Measurements from ENCODE around the gene CFAP251.
"Not testable (repeated sequence)": the region's sequence is repeated elsewhere in the genome, so short reads cannot be mapped to it uniquely, and the experiment has no call there.

Gene CFAP251

DNA sequence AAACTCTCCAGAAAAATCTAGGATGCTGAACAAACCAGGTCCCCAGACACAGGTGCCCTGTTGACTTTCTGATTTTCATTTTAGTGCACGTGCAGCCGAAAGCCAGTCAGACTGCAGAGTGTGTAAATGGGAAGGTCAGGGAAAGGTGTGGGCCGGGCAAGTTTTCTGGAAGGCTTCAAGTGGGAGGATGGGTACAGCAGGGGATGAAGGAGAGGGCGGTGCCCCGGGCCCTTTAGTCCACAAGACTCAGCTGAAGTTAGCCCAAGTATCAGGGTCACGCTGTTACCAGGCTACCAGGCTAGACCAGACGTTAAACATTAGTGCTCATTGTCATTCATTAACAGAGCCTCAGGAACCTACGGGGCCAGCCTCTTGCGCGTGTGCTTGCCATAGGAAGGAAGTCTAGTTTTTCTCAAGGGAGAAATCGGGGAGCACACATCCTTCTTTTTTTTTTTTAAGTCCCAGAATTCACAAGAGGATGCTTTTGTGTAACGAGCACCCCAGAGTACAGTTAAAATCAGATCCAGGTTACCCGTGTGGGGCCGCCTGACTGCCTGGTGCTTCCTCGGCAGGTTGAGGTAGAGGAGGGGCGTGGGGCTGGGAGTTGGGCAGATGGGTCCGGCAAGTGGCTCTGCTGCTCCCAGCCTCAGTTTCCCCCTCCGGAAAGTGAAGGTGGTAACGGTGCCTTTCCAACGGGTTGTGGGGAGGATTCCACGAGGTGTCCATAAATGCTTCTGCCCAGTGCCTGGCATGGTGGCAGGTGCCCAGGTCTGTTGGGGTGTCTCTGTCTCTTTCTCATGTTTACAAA, 122.4 kb downstream of the CFAP251 start:
- no peaks in the 10 kb centered on the region for H3K27me3 ChIP-seq
- TF ChIP-seq, protein P1, sequence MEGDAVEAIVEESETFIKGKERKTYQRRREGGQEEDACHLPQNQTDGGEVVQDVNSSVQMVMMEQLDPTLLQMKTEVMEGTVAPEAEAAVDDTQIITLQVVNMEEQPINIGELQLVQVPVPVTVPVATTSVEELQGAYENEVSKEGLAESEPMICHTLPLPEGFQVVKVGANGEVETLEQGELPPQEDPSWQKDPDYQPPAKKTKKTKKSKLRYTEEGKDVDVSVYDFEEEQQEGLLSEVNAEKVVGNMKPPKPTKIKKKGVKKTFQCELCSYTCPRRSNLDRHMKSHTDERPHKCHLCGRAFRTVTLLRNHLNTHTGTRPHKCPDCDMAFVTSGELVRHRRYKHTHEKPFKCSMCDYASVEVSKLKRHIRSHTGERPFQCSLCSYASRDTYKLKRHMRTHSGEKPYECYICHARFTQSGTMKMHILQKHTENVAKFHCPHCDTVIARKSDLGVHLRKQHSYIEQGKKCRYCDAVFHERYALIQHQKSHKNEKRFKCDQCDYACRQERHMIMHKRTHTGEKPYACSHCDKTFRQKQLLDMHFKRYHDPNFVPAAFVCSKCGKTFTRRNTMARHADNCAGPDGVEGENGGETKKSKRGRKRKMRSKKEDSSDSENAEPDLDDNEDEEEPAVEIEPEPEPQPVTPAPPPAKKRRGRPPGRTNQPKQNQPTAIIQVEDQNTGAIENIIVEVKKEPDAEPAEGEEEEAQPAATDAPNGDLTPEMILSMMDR (IDR thresholded peaks at IDR 0.05; ENCODE audit: low read depth, low read length) = no peak
- H3K4me3 ChIP-seq (ENCODE audit: low read depth, low read length) = no peak overlapping the region
- H3K9me3 ChIP-seq = no peaks in the 10 kb centered on the region
- H3K4me1 ChIP-seq = no peaks in the 10 kb centered on the region
- H3K36me3 ChIP-seq = peaks cover 64% of the 10 kb centered on the region
- DNase-seq = no peak

- H3K9me3 ChIP-seq; H3K27me3 ChIP-seq; H3K4me1 ChIP-seq; H3K4me3 ChIP-seq (ENCODE audit: low read depth, low read length); DNase-seq: not testable (repeated sequence)
- H3K36me3 ChIP-seq = peaks cover 61% of the 10 kb centered on the region
Measured at GRCh38 chr12:122041458-122041857, 123.1 kb downstream of the CFAP251 start.

GRCh38 chr12:122042910-122043309, 124.5 kb downstream of the CFAP251 start:
- H3K36me3 ChIP-seq = peaks cover 53% of the 10 kb centered on the region
- H3K4me1 ChIP-seq = no peaks in the 10 kb centered on the region
- no peak for DNase-seq
- TF ChIP-seq, protein P1 (IDR thresholded peaks at IDR 0.05; ENCODE audit: low read depth, low read length) = no peak
- no peak overlapping the region for H3K4me3 ChIP-seq (ENCODE audit: low read depth, low read length)
- no peaks in the 10 kb centered on the region for H3K9me3 ChIP-seq
- H3K27me3 ChIP-seq = no peaks in the 10 kb centered on the region

DNA sequence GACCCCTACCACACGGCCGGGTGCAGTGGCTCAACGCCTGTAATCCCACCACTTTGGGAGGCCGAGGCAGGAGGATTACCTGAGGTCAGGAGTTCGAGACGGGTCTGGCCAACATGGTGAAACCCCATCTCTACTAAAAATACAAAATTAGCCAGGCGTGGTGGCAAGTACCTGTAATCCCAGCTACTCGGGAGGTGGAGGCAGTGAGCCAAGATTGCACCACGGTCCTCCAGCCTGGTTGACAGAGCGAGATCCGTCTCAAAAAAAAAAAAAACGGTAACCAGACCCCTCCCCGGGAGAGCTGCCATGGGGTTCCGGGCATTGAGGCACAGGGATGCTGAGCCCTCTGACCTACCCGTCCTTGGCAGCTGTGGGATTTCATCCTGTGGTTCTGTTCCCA, 125.1 kb downstream of the CFAP251 start:
- Histone ChIP-seq H3K27me3 (no peaks in the 10 kb centered on the region), H3K4me1 (no peaks in the 10 kb centered on the region), H3K9me3 (no peaks in the 10 kb centered on the region), H3K4me3 (ENCODE audit: low read depth, low read length) (no peak overlapping the region), H3K36me3 (peaks cover 52% of the 10 kb centered on the region)
- TF ChIP-seq, protein P1 (IDR thresholded peaks at IDR 0.05; ENCODE audit: low read depth, low read length) = no peak
- no peak for DNase-seq

GRCh38 chr12:122045262-122045661, 126.9 kb downstream of the CFAP251 start:
- Histone ChIP-seq H3K4me3 (ENCODE audit: low read depth, low read length) (no peak overlapping the region), H3K36me3 (peaks cover 51% of the 10 kb centered on the region), H3K27me3 (no peaks in the 10 kb centered on the region), H3K4me1 (no peaks in the 10 kb centered on the region), H3K9me3 (no peaks in the 10 kb centered on the region)
- TF ChIP-seq, protein P1 (IDR thresholded peaks at IDR 0.05; ENCODE audit: low read depth, low read length) = no peak
- DNase-seq = no peak

DNA sequence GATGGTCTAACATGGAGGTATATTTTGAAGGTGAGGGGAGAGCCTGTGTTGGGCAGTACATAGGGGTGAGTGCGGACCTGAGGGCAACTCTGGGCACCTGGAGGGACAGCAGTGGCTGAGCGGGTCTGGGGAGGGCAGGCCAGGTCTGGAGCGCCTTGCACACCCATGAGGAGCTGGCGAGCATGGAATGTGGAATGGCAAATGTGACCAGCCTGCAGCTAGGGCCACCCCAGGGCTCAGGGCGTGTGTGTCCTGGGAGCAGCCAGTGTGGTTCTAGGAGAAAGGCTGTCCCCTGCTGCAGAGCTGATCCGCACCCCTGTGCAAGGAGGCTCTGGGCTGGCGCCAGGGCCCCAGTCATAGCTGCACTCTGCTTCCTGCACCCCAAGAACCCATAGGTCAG, 127.8 kb downstream of the CFAP251 start:
- TF ChIP-seq, protein P1 (IDR thresholded peaks at IDR 0.05; ENCODE audit: low read depth, low read length) = no peak
- Histone ChIP-seq H3K4me3 (ENCODE audit: low read depth, low read length) (no peak overlapping the region), H3K9me3 (no peaks in the 10 kb centered on the region), H3K4me1 (no peaks in the 10 kb centered on the region), H3K27me3 (no peaks in the 10 kb centered on the region), H3K36me3 (peaks cover 51% of the 10 kb centered on the region)
- DNase-seq = no peak
